ENCODE results near the gene MRPL23.

GRCh38 chr11:1906611-1907423 is 40.3 kb upstream of the MRPL23 start:
- TF ChIP-seq CTCF (IDR thresholded peaks at IDR 0.05; ENCODE audit: insufficient read depth, low read length, poor library complexity, severe bottlenecking) (no peak), EZH2phosphoT487 (conservative IDR thresholded peaks at IDR 0.05; ENCODE audit: low read length) (no peak)

All from SU-DHL-6 (cell line).